ENCODE measurements around the gene TUBAL3. TPM values are rescaled to one million over a fixed set of nuclear protein-coding genes. Genes with fewer than 3 reads are reported as not detected.

Gene TUBAL3
- total RNA-seq (under 1 TPM in 1 of 2 donors, not detected in 1; 0.75 TPM), polyA plus RNA-seq (not detected)

GRCh38 chr10:5404208-5405041, at the start of gene TUBAL3:
Gene TUBAL3 (minus strand): TSS chr10:5404828. CDS start chr10:5404792, 36 bp downstream.
- Histone ChIP-seq H3K9me3 (ENCODE audit: control insufficient read depth in 4 of 4, low read length in 3 of 4) (no peaks in the 10 kb centered on the region), H3K36me3 (ENCODE audit: control insufficient read depth in 4 of 4, insufficient read depth in 3 of 4, low read depth in 1 of 4, low read length in 3 of 4) (no peaks in the 10 kb centered on the region), H3K4me1 (ENCODE audit: control insufficient read depth in 4 of 4, insufficient read depth in 4 of 4, low read length in 3 of 4) (no peaks in the 10 kb centered on the region), H3K4me3 (ENCODE audit: low read depth in 1 of 3, low read length in 3 of 3) (no peak within 1 kb of the TSS), H3K27ac (ENCODE audit: low read depth in 1 of 2, low read length in 2 of 2) (no peak within 1 kb of the TSS), H3K27me3 (ENCODE audit: control insufficient read depth in 4 of 4, insufficient read depth in 4 of 4, low read length in 3 of 4) (no peaks in the 10 kb centered on the region), H3K9ac (ENCODE audit: low read depth in 1 of 2, low read length in 2 of 2) (no peak within 1 kb of the TSS)
- WGBS = 71% methylated on average over 8 of the region's 8 CpGs
- DNase-seq (ENCODE audit: low spot score) = no peak
- TF ChIP-seq FOXA2 (IDR thresholded peaks at IDR 0.05) = no peak
- no peak for TF ChIP-seq MAX (IDR thresholded peaks at IDR 0.05)
- no peak for TF ChIP-seq YY1 (IDR thresholded peaks at IDR 0.05)
- TF ChIP-seq ATF3 (IDR thresholded peaks at IDR 0.05) = no peak
- no peak for TF ChIP-seq HNF4G (IDR thresholded peaks at IDR 0.05)
- no peak for TF ChIP-seq FOXA1 (IDR thresholded peaks at IDR 0.05)

- Histone ChIP-seq H3K27me3 (ENCODE audit: control insufficient read depth in 4 of 4, insufficient read depth in 4 of 4, low read length in 3 of 4) (no peaks in the 10 kb centered on the region), H3K27ac (ENCODE audit: low read depth in 1 of 2, low read length in 2 of 2) (no peak overlapping the region), H3K9ac (ENCODE audit: low read depth in 1 of 2, low read length in 2 of 2) (no peak overlapping the region), H3K36me3 (ENCODE audit: control insufficient read depth in 4 of 4, insufficient read depth in 3 of 4, low read depth in 1 of 4, low read length in 3 of 4) (peaks cover 1 to 60% (median 49%) of the 10 kb centered on the region in 4 donors), H3K4me1 (ENCODE audit: control insufficient read depth in 4 of 4, insufficient read depth in 4 of 4, low read length in 3 of 4) (peaks cover 0 to 17% (median 4%) of the 10 kb centered on the region in 4 donors), H3K4me3 (ENCODE audit: low read depth in 1 of 3, low read length in 3 of 3) (no peak overlapping the region), H3K9me3 (ENCODE audit: control insufficient read depth in 4 of 4, low read length in 3 of 4) (no peaks in the 10 kb centered on the region)
- TF ChIP-seq FOXA2 (IDR thresholded peaks at IDR 0.05) = no peak
- TF ChIP-seq ZBTB33 (IDR thresholded peaks at IDR 0.05) = no peak
- no peak for TF ChIP-seq HNF4G (IDR thresholded peaks at IDR 0.05)
- no peak for TF ChIP-seq CTCF (IDR thresholded peaks at IDR 0.05; ENCODE audit: low read depth, low read length, missing input control)
- no peak for TF ChIP-seq YY1 (IDR thresholded peaks at IDR 0.05)
- TF ChIP-seq MAX (IDR thresholded peaks at IDR 0.05) = no peak
- DNase-seq (ENCODE audit: low spot score) = no peak
- WGBS = 87% methylated on average over 13 of the region's 13 CpGs
Observed at GRCh38 chr10:5453749-5454489, 49.3 kb upstream of the TUBAL3 start.
